ENCODE results near the gene CDKN2AIP. TPM values are rescaled to one million over a fixed set of nuclear protein-coding genes. Genes with fewer than 3 reads are reported as not detected.

CDKN2AIP gene
- total and polyA plus RNA-seq, 10 of the 15 experiments (the other 5 are each of a cell fraction or from before 2014, with no cell fraction given), result 6.0 to 22.7 (median 15.9) TPM

- TF ChIP-seq SP1 (IDR thresholded peaks at IDR 0.05; ENCODE audit: low read depth, low read length) (no peak), TCF7 (IDR thresholded peaks at IDR 0.05; ENCODE audit: borderline replicate concordance) (no peak), ZNF592 (IDR thresholded peaks at IDR 0.05) (peak; percentile 80; the same call in 1 of the 2 replicates), SPI1 (IDR thresholded peaks at IDR 0.05; ENCODE audit: borderline replicate concordance, insufficient read depth, low read depth, low read length) (peak; percentile 64), RAD51 (IDR thresholded peaks at IDR 0.05) (no peak), RCOR1 (conservative IDR thresholded peaks at IDR 0.05; ENCODE audit: low read depth, low read length) (no peak), ATF7 (IDR thresholded peaks at IDR 0.05; ENCODE audit: low read depth) (no peak), USF1 (IDR thresholded peaks at IDR 0.05; ENCODE audit: borderline replicate concordance, extremely low read length, insufficient read depth, low read depth, low read length) (no peak), IRF3 (IDR thresholded peaks at IDR 0.05) (no peak), ZNF24 (IDR thresholded peaks at IDR 0.05) (peak; percentile 68; the same call in 1 of the 2 replicates), HDAC6 (IDR thresholded peaks at IDR 0.05; ENCODE audit: unreplicated experiment) (no peak), EGR1 (IDR thresholded peaks at IDR 0.05; ENCODE audit: borderline replicate concordance in 1 of 2, low read depth in 2 of 2, low read length in 2 of 2) (peak; percentile 79 to 89), ZNF687 (IDR thresholded peaks at IDR 0.05) (peak; percentile 88), SIN3A (IDR thresholded peaks at IDR 0.05; ENCODE audit: low read depth, low read length) (peak; percentile 81)
- TF ChIP-seq, protein P1, sequence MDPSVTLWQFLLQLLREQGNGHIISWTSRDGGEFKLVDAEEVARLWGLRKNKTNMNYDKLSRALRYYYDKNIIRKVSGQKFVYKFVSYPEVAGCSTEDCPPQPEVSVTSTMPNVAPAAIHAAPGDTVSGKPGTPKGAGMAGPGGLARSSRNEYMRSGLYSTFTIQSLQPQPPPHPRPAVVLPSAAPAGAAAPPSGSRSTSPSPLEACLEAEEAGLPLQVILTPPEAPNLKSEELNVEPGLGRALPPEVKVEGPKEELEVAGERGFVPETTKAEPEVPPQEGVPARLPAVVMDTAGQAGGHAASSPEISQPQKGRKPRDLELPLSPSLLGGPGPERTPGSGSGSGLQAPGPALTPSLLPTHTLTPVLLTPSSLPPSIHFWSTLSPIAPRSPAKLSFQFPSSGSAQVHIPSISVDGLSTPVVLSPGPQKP (IDR thresholded peaks at IDR 0.05; ENCODE audit: low read depth, low read length), result peak; percentile 91
These were observed at the start of gene CDKN2AIP (continued) for GRCh38 chr4:183444214-183445096.

All from GM12878 (cell line).